NCI-H2029 (cell line): ENCODE measurements around the gene RACK1.
"Not testable (repeated sequence)": the region's sequence is repeated elsewhere in the genome, so short reads cannot be mapped to it uniquely, and the experiment has no call there.

Source experiments
- DNase-seq: peaks from one replicate; lab custom pipeline; 2025; lab: John Stamatoyannopoulos, UW

RACK1 gene

GRCh38 chr5:181243564-181244343 is at the start of gene RACK1:
RACK1 (minus strand) TSS chr5:181243906; CDS start chr5:181243800, 106 bp downstream.
- DNase-seq: no peak

- DNase-seq: not testable (repeated sequence)
Observed at GRCh38 chr5:181287331-181287730, 43.6 kb upstream of the RACK1 start.

- not testable (repeated sequence) for DNase-seq
Observed at GRCh38 chr5:181285962-181286705, 42.4 kb upstream of the RACK1 start.

- DNase-seq: not testable (repeated sequence)
Observed at GRCh38 chr5:181283841-181284755, 40.4 kb upstream of the RACK1 start.

- no peak for DNase-seq
Observed at GRCh38 chr5:181283347-181283746, 39.6 kb upstream of the RACK1 start.

- no peak for DNase-seq
Observed at GRCh38 chr5:181282874-181283273, 39.2 kb upstream of the RACK1 start.

GRCh38 chr5:181282415-181282814 is 38.7 kb upstream of the RACK1 start:
- DNase-seq: not testable (repeated sequence)

- DNase-seq: no peak
Observed at GRCh38 chr5:181281984-181282316, 38.2 kb upstream of the RACK1 start.

GRCh38 chr5:181281077-181281983 is 37.6 kb upstream of the RACK1 start:
- no peak for DNase-seq

- DNase-seq: no peak
Observed at GRCh38 chr5:181280251-181280762, 36.6 kb upstream of the RACK1 start.

- not testable (repeated sequence) for DNase-seq
Observed at GRCh38 chr5:181273433-181273744, 29.7 kb upstream of the RACK1 start.

GRCh38 chr5:181271081-181271480 is 27.4 kb upstream of the RACK1 start:
- no peak for DNase-seq

- DNase-seq: not testable (repeated sequence)
Observed at GRCh38 chr5:181267907-181268306, 24.2 kb upstream of the RACK1 start.

GRCh38 chr5:181267291-181267904 is 23.7 kb upstream of the RACK1 start:
- DNase-seq: not testable (repeated sequence)

GRCh38 chr5:181265092-181265671 is 21.5 kb upstream of the RACK1 start:
- no peak for DNase-seq

GRCh38 chr5:181263633-181264032 is 19.9 kb upstream of the RACK1 start:
- DNase-seq: no peak

- no peak for DNase-seq
Observed at GRCh38 chr5:181261320-181262049, 17.8 kb upstream of the RACK1 start.

GRCh38 chr5:181260720-181261319 is 17.1 kb upstream of the RACK1 start, which contains the start of gene TRIM52:
TRIM52 (minus strand) TSS chr5:181261143; CDS start chr5:181260813, 330 bp downstream.
- DNase-seq: no peak
